NCI-H748 (cell line): Measurements from ENCODE around the gene ATG9B.
"Not testable (repeated sequence)": the region's sequence is repeated elsewhere in the genome, so short reads cannot be mapped to it uniquely, and the experiment has no call there.

Source experiments
- DNase-seq: peaks from one replicate; lab custom pipeline; 2025; ENCODE audit not compliant: unreplicated experiment; lab: John Stamatoyannopoulos, UW

Gene ATG9B

GRCh38 chr7:151058781-151059366, 34.6 kb upstream of the ATG9B start:
- DNase-seq = peak; percentile 42

GRCh38 chr7:151057989-151058780, 33.9 kb upstream of the ATG9B start:
- peak; percentile 100 for DNase-seq

DNA sequence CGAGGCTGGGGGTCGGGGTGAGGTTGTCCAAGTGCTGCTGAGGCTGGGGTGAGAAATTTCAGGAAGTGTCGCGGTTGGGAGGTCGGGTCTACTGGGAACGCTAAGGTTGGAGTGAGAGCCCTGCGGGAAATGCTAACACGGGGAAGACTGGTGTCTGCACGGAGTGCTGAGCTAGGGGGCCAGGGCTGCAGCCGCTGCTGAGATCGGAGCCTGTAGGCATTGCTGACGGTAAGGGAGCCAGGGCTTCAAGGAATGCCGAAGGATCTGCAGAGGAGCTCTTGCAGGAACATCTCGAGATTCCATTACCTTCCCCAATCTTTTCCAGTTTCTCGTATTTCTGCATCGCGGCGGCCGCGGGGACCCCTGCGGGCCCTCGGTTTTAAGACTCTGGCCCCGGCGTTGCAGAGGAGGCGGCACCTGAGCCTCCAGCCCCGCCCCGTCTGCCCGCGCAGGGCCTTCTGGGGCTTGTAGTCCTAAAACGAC, 33.3 kb upstream of the ATG9B start, which contains the start of gene CDK5:
Gene CDK5, minus strand, starts transcription at position 392 of the 483 bp plus-strand sequence. Its CDS starts 49 bp downstream, at position 343.
- peak; percentile 83 for DNase-seq

- no peak for DNase-seq
Measured at GRCh38 chr7:151056666-151057505, 32.6 kb upstream of the ATG9B start.

- DNase-seq = no peak
Measured at GRCh38 chr7:151056283-151056665, 32.0 kb upstream of the ATG9B start.

DNA sequence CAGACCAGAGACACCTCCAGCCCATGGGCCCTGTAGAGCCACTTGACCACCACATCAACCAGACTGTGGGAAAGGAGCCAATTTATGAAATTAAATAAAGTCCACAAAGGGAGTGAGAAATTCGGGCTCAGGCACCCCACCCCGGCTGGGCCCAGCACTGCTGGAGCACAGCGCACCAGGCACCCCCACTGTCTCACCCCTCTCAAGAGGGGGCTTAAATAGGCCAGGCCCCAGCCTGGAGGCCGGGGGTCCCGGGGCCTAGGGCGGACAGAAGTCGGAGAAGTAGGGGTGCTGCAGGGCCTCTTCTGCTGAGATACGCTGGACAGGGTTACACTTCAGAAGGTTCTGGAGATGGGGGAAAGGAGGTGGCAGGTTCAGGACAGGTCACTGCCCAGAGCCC, 29.5 kb upstream of the ATG9B start:
- DNase-seq = no peak

DNA sequence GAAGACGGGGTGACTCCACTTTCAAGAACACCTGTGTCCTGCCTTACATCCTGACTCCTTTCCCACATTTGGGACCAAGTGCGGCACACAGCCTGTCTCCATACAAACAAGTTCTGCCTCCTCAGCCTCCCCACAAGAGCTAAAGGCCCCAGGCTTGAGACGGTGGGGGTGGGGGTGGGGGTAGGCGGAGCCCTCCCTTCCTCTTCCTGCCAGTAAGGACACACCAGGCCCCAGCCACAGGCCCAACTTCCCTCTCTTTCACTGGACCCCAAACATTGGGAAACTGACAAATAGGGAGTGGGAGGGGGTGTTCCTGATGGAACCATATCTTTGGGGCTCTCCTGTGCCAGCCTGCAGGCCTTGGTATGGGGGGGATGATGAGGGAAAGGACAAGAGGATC, 28.8 kb upstream of the ATG9B start:
- no peak for DNase-seq

GRCh38 chr7:151051108-151051507, 26.8 kb upstream of the ATG9B start:
- DNase-seq = peak; percentile 37

DNA sequence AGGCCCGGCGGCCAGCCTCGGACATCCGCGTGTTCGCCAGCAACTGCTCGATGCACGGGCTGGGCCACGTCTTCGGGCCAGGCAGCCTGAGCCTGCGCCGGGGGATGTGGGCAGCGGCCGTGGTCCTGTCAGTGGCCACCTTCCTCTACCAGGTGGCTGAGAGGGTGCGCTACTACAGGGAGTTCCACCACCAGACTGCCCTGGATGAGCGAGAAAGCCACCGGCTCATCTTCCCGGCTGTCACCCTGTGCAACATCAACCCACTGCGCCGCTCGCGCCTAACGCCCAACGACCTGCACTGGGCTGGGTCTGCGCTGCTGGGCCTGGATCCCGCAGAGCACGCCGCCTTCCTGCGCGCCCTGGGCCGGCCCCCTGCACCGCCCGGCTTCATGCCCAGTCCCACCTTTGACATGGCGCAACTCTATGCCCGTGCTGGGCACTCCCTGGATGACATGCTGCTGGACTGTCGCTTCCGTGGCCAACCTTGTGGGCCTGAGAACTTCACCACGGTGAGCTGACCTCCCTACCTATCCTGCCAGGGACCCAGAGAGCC, 24.7 kb upstream of the ATG9B start:
- no peak for DNase-seq

DNA sequence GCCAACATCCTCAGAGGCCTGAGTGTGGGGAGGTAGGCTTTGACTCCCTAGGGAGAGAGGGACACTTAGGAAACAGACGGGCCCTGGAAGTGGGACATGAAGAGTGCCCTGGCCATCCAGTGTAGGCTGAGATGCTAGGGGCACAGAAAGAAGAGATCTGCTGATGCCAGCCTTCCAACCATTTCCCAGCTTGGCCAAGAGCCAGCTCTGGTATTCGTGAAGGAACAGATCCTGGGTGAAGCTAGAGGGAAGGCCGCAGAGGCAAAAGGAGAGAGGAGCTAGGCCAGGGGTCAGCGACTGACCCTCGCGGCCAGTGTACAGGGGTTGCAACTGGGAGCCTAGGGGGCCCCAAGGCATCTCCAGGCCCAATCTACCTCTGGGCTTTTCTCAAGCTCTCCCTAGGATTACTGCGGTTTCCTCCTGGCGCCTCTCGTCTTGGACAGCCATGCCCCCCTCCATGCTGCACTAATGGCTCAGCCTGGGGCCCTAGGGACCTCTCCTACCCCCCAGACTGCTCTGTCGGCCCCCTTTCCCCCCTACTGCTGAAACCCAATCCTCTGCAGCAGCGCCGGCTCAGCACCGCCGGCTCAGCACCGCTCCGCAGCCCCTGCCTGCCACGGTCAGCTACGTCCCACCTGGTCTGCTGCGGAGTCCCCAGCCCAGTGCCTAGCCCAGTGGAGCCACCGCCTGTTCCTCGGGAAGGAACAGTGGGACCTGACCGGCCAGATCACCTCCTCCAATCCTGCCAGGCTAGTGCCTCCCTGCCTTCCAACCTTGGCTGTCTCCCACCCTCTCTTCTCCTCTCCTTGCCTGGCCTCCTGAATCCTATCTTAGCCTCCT, 23.9 kb upstream of the ATG9B start, which contains the start of gene ASIC3:
Gene ASIC3, plus strand, starts transcription at position 556 of the 840 bp plus-strand sequence. CDS start 355 bp downstream, outside the sequence.
- no peak for DNase-seq

- peak; percentile 25 for DNase-seq
Measured at GRCh38 chr7:151046603-151047573, 22.6 kb upstream of the ATG9B start.

GRCh38 chr7:151045967-151046366, 21.7 kb upstream of the ATG9B start:
- DNase-seq = no peak

- DNase-seq = no peak
Measured at GRCh38 chr7:151045262-151045661, 21.0 kb upstream of the ATG9B start.

DNA sequence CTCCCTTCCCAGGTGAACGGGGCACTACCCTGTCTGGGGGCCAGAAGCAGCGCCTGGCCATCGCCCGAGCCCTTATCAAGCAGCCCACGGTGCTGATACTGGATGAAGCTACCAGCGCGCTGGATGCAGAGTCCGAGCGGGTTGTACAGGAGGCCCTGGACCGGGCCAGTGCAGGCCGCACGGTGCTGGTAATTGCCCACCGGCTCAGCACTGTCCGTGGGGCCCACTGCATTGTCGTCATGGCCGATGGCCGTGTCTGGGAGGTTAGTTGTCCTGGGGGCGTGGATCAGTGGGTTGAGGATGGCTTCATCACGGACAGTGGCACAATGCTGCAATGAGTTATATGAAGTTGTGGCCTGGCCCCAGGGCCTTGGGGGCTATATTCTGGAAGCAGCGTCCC, 19.7 kb upstream of the ATG9B start:
- no peak for DNase-seq

DNA sequence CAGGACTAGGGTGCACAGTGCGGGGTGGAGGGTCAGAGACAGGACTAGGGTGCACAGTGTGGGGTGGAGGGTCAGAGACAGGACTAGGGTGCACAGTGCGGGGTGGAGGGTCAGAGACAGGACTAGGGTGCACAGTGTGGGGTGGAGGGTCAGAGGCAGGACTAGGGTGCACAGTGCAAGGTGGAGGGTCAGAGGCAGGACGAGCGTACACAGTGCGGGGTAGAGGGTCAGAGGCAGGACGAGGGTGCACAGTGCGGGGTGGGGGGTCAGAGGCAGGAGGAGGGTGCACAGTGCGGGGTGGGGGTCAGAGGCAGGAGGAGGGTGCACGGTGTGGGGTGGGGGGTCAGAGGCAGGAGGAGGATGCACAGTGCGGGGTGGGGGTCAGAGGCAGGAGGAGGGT, 19.2 kb upstream of the ATG9B start:
- DNase-seq = not testable (repeated sequence)

DNA sequence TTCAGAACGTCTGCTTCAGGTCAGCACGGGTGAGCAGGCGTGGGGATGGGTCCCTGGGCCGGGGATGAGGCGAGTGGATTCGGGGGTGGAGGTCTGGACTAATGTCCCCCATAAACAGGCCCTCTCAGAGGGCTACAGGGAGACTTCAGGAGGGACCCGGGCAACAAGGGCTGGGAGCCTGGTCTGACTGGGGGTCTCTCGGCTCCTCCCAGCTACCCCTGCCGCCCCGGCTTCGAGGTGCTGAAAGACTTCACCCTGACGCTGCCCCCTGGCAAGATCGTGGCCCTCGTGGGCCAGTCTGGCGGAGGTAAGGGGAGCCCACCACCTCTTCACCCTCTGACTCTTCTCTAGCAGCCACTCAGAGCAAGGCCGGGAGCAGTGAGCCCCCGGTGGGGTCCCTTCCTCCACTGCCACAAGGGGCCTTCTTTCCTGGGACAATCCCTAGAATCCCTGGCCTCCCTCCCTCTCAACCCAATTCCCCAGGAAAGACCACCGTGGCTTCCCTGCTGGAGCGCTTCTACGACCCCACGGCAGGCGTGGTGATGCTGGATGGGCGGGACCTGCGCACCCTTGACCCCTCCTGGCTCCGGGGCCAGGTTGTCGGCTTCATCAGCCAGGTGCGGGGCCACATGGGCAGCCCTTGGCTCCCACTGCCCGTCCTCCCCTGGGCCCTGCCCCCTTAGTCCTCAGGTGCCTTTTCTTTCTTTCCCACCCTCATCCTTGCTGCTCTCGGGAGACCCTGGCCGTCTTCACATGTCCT, 16.5 kb upstream of the ATG9B start:
- DNase-seq = no peak

DNA sequence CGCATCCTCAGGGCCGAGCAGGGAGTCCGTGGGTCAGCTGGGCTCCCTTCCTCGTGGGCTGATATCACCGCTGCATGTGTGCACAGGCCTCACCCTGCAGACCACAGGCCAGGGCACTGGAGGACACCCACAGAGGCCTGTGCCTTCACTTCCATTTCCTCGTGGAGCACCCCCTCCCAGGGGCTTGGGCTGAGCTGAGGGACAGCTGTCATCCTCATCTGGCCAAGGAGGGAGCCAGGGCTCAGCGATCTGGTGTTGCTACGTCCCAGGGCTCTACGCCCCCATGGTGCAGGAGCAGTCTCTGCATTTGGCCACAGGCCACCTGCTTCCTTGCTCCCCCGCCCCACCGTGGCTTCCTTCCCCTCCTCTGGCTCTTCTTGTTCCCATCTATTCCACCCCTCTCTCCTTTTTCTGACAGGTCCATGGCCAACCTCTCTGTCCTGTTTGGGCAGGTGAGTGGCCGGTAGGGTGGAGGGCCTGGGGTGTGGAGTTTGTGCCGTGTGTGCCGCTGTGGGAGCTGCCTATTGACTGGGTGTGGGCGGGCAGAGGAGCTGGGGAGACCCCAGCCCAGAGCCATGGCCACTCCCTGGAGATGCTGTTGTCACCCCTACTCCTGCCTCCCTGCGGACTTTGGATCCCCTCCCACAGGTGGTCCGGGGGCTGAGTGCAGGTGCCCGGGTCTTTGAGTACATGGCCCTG, 15.7 kb upstream of the ATG9B start:
- no peak for DNase-seq
